Activated CD4-positive, alpha-beta T cell treated with anti-CD3 and anti-CD28 coated beads, Interleukin-2, amount 50 U/mL, for 4 hours (primary cell): ENCODE results near the gene DUS2.

Source experiments
- DNase-seq, 2 experiments: peaks; one replicate each; pipeline ENCODE4 v3.0.0-alpha.2; 2020

DUS2 gene

GRCh38 chr16:68047987-68048386, 24.9 kb downstream of the DUS2 start:
- no peak for DNase-seq

- no peak for DNase-seq
Measured at GRCh38 chr16:68049449-68049848, 26.4 kb downstream of the DUS2 start.

GRCh38 chr16:68055395-68055794, 32.3 kb downstream of the DUS2 start:
- DNase-seq: no peak

- no peak for DNase-seq
Measured at GRCh38 chr16:68059804-68060203, 36.7 kb downstream of the DUS2 start.

- DNase-seq: no peak
Measured at GRCh38 chr16:68061396-68061795, 38.3 kb downstream of the DUS2 start.

- DNase-seq: no peak
Measured at GRCh38 chr16:68062910-68063393, 39.9 kb downstream of the DUS2 start.

GRCh38 chr16:68064791-68065365, 41.8 kb downstream of the DUS2 start:
- peak; percentile 68 to 70 for DNase-seq

GRCh38 chr16:68065716-68066305, 42.7 kb downstream of the DUS2 start:
- DNase-seq: no peak

GRCh38 chr16:68066763-68067162, 43.7 kb downstream of the DUS2 start:
- no peak for DNase-seq

- DNase-seq: no peak
Measured at GRCh38 chr16:68068926-68069325, 45.8 kb downstream of the DUS2 start.

- no peak for DNase-seq
Measured at GRCh38 chr16:68069511-68070248, 46.6 kb downstream of the DUS2 start.

GRCh38 chr16:68070249-68070730, 47.2 kb downstream of the DUS2 start:
- no peak for DNase-seq

- no peak for DNase-seq
Measured at GRCh38 chr16:68070806-68071517, 47.9 kb downstream of the DUS2 start.

GRCh38 chr16:68071518-68071901, 48.4 kb downstream of the DUS2 start:
- no peak for DNase-seq

GRCh38 chr16:68072038-68072695, 49.1 kb downstream of the DUS2 start:
- no peak for DNase-seq

GRCh38 chr16:68073902-68074760, 51.0 kb downstream of the DUS2 start:
- DNase-seq: no peak

- DNase-seq: no peak
Measured at GRCh38 chr16:68074850-68075555, 51.9 kb downstream of the DUS2 start.

GRCh38 chr16:68075980-68076379, 52.9 kb downstream of the DUS2 start:
- DNase-seq: no peak

- no peak for DNase-seq
Measured at GRCh38 chr16:68076560-68076959, 53.5 kb downstream of the DUS2 start.

- DNase-seq: no peak
Measured at GRCh38 chr16:68077866-68078700, 55.0 kb downstream of the DUS2 start.
